BE2C (cell line): ENCODE results near the gene PRKAR1A.
A peak's percentile ranks its signal among the peaks of the same experiment; 100 is the strongest.

ENCODE experiments used
- DNase-seq: peaks from one replicate; pipeline ENCODE4 v3.0.0-alpha.2; 2020
- H3K27me3 ChIP-seq: fragments of 250-450 bp; sonication (Bioruptor Pico); 2 replicates; pipeline ENCODE4 v1.5.1; 2020; ENCODE audit warnings: mild to moderate bottlenecking
- H3K36me3 ChIP-seq: fragments of 250-450 bp; sonication (Bioruptor Pico); 2 replicates; pipeline ENCODE4 v1.5.1; 2020; ENCODE audit warnings: mild to moderate bottlenecking
- H3K4me1 ChIP-seq: fragments of 250-450 bp; sonication (Bioruptor Pico); 2 replicates; pipeline ENCODE4 v1.5.1; 2020
- H3K4me3 ChIP-seq: 2 replicates; pipeline ENCODE4 v1.5.1; 2011; ENCODE audit warnings: low read depth, low read length
- H3K9me3 ChIP-seq: fragments of 250-450 bp; sonication (Bioruptor Pico); 2 replicates; pipeline ENCODE4 v1.5.1; 2020
- TF ChIP-seq, protein P1 (sequence below): IDR thresholded peaks from 2 replicates; pipeline ENCODE4 v1.5.1; 2012; ENCODE audit warnings: mild to moderate bottlenecking, low read depth, low read length

The PRKAR1A gene

DNA sequence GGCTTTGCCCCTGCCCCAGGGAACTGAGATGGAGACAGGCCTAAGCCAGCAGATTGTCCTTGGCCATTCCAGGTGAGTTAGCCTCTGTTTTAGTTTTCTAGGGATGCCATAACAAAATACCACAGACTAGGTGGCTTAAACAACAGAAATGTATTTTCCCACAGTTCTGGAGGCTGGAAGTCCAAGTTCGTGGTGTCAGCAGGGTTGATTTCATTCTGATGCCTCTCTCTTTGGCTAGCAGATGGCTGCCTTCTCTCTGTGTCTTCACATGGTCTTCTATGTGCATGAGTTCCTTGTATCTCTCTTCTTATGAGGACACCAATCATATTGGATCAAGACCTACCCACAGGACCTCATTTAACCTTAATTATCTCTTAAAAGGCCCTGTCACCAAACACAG lies 76.1 kb downstream of the PRKAR1A start:
- Histone ChIP-seq H3K9me3 (no peaks in the 10 kb centered on the region), H3K4me3 (no peak overlapping the region), H3K27me3 (peaks cover 10% of the 10 kb centered on the region), H3K36me3 (no peaks in the 10 kb centered on the region), H3K4me1 (no peaks in the 10 kb centered on the region)
- TF ChIP-seq, protein P1, sequence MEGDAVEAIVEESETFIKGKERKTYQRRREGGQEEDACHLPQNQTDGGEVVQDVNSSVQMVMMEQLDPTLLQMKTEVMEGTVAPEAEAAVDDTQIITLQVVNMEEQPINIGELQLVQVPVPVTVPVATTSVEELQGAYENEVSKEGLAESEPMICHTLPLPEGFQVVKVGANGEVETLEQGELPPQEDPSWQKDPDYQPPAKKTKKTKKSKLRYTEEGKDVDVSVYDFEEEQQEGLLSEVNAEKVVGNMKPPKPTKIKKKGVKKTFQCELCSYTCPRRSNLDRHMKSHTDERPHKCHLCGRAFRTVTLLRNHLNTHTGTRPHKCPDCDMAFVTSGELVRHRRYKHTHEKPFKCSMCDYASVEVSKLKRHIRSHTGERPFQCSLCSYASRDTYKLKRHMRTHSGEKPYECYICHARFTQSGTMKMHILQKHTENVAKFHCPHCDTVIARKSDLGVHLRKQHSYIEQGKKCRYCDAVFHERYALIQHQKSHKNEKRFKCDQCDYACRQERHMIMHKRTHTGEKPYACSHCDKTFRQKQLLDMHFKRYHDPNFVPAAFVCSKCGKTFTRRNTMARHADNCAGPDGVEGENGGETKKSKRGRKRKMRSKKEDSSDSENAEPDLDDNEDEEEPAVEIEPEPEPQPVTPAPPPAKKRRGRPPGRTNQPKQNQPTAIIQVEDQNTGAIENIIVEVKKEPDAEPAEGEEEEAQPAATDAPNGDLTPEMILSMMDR = no peak
- DNase-seq = no peak

DNA sequence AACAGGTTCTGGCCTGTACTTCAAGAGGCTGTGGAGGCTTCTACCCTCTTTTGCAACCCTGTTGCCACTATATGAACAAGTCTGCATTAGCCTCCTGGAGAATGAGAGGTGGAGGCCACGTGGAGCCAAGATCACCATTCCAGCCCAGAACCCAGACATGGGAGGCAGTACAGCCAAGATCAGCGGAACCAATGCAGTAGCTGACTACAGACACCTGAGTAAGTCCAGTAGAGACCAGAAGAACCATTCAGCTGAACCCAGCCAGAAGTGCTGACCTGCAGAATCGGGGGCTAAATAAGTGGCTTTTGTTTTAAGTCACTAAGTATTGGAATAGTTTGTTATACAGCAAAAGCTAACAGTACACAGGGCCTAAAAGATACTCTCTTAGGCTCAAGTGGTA lies 76.9 kb downstream of the PRKAR1A start:
- TF ChIP-seq, protein P1 = no peak
- H3K9me3 ChIP-seq = no peaks in the 10 kb centered on the region
- no peaks in the 10 kb centered on the region for H3K36me3 ChIP-seq
- H3K4me3 ChIP-seq = no peak overlapping the region
- H3K27me3 ChIP-seq = peaks cover 14% of the 10 kb centered on the region
- DNase-seq = no peak
- no peaks in the 10 kb centered on the region for H3K4me1 ChIP-seq

DNA sequence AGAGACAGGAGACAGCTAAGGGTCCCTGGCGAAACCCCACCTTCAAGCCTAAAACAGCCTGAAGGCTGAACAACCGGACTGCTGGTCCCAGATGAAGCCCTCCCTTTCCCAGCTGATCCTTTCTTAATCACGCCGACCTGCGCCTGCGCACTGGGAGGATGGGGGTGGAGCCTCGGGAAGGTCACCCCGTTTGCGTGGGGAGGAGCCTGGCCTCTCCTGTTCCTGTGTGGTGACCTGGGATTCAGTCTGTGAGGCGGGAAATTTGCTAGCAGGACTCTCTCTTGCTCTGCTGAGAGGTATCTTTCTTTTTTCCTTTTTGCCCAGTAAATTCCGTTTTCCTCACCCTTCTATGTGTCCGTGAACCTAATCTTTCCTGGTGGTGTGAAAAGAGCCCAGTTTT lies 79.4 kb downstream of the PRKAR1A start:
- Histone ChIP-seq H3K9me3 (no peaks in the 10 kb centered on the region), H3K4me3 (no peak overlapping the region), H3K4me1 (no peaks in the 10 kb centered on the region), H3K36me3 (no peaks in the 10 kb centered on the region), H3K27me3 (peaks cover 14% of the 10 kb centered on the region)
- TF ChIP-seq, protein P1 = no peak
- DNase-seq = peak; percentile 66

DNA sequence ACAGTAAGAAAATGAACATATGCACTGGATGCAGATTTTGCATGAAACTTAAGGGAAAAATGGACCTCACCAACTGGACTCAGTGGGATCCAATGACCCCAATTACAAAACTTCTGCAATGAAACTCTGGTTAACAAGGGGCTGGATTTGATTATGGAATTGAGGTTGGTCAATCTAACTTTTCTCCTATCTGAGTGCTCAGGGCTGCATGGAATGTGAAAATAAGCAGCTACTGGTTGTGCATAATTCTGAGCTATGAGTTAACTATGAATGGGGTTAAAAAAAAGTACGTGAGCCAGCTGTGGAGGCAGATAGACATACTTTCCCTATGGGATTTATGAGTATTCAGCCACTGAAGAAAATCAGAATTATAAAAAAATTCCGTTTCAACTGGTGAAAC lies 79.8 kb downstream of the PRKAR1A start:
- H3K9me3 ChIP-seq = no peaks in the 10 kb centered on the region
- H3K4me3 ChIP-seq = no peak overlapping the region
- no peak for DNase-seq
- no peaks in the 10 kb centered on the region for H3K36me3 ChIP-seq
- TF ChIP-seq, protein P1 = no peak
- H3K27me3 ChIP-seq = peaks cover 14% of the 10 kb centered on the region
- no peaks in the 10 kb centered on the region for H3K4me1 ChIP-seq

DNA sequence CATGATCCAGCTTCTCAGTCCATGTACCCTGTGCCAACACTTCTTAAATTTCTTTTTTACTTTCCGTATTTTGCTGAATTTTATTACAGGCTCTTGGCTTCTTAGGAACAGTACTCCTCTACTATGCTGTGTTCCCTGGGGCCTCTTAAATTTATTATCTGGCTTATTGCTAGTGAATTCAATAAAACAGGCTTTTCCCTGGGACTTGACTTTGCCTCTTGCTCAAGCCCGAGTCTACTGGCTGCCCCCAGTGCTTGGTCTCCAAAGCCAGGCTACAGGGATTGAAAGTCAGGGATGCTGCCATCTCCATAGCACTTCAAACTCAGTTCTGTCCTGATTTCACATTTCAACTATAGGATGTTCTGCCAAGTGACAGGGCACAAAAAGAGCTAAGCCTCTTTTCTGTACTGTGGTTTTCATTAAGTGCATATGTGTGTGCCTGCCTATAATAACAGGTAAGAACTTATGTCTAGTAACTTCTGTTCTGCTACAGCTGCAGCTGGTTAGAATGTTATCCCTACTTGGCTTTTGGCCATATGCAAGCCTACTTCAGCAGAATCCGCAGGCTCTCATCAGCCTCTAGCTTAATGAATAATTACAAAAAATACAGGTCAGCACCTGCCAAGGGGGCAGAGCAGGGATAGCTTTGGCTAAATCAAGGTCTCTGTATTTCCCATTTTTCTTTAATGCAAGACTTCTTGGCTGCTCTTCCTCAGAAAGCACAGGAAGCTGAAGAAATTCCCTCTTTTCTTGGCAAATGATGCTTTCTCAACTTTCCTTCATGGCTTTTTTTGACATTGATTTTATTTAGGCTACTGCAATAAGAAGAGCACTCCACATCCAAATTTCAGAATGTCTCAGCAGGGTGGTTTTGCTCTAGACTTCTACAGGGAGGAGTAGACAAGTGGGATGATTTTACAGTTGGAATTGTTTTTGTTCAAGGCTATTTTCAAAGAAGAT lies 80.7 kb downstream of the PRKAR1A start:
- H3K4me1 ChIP-seq = no peaks in the 10 kb centered on the region
- no peak for DNase-seq
- H3K27me3 ChIP-seq = peaks cover 15% of the 10 kb centered on the region
- TF ChIP-seq, protein P1 = no peak
- H3K4me3 ChIP-seq = no peak overlapping the region
- no peaks in the 10 kb centered on the region for H3K9me3 ChIP-seq
- H3K36me3 ChIP-seq = no peaks in the 10 kb centered on the region

DNA sequence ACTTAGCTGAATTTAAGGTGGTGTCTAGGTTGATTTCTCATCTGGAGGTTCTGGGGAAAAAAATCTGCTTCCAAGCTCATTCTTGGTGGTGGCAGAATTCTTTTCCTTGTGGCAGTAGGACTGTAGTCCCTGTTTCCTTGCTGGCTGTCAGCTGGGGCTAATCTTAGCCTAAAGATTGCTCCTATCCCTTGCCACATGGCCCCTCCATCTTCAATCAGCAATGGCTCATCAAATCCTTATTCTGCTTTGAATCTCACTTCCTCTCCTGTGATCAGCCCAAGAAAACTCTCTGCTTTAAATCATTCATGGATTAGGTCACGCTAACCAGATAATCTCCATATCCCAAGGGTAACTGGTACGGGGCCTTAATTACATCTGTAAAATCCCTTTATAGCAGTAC lies 82.3 kb downstream of the PRKAR1A start:
- H3K4me3 ChIP-seq = no peak overlapping the region
- no peaks in the 10 kb centered on the region for H3K36me3 ChIP-seq
- peaks cover 30% of the 10 kb centered on the region for H3K27me3 ChIP-seq
- no peak for DNase-seq
- TF ChIP-seq, protein P1 = no peak
- no peaks in the 10 kb centered on the region for H3K4me1 ChIP-seq
- H3K9me3 ChIP-seq = no peaks in the 10 kb centered on the region
